ENCODE measurements around the gene DYDC2. TPM values are rescaled to one million over a fixed set of nuclear protein-coding genes. Genes with fewer than 3 reads are reported as not detected.

The DYDC2 gene
- total RNA-seq, 1 experiment from 2014 or later, result 1.9 TPM

DNA sequence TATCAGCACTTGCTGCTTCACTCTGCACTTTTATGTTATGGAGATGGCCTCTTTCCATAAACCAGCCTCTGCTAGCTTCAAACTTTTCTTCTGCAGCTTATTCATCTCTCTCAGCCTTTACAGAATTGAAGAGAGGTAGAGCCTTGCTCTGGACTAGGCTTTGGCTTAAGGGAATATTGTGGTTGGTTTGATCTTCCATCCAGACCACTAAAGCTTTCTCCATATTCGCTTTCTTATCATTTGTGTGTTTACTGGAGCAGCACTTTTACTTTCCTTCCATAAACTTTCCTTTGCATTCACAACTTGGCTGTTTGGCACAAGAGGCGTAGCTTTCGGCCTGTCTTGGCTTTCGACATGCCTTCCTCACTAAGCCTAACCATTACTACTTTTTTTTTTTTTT is 23.6 kb downstream of the DYDC2 start (continued):
- TF ChIP-seq PRDM15 (CRISPR knock-in tag; IDR thresholded peaks at IDR 0.05), result no peak
- TF ChIP-seq OVOL2 (CRISPR knock-in tag; IDR thresholded peaks at IDR 0.05; ENCODE audit: borderline replicate concordance), result no peak
- TF ChIP-seq ZBTB21 (CRISPR knock-in tag; IDR thresholded peaks at IDR 0.05; ENCODE audit: borderline replicate concordance), result no peak
- no peak for TF ChIP-seq ZNF416 (CRISPR knock-in tag; IDR thresholded peaks at IDR 0.05)
- TF ChIP-seq ATF3 (CRISPR knock-in tag; conservative IDR thresholded peaks at IDR 0.05), result no peak
- no peak for TF ChIP-seq ETV6 (CRISPR knock-in tag; IDR thresholded peaks at IDR 0.05)
- TF ChIP-seq, protein P1, sequence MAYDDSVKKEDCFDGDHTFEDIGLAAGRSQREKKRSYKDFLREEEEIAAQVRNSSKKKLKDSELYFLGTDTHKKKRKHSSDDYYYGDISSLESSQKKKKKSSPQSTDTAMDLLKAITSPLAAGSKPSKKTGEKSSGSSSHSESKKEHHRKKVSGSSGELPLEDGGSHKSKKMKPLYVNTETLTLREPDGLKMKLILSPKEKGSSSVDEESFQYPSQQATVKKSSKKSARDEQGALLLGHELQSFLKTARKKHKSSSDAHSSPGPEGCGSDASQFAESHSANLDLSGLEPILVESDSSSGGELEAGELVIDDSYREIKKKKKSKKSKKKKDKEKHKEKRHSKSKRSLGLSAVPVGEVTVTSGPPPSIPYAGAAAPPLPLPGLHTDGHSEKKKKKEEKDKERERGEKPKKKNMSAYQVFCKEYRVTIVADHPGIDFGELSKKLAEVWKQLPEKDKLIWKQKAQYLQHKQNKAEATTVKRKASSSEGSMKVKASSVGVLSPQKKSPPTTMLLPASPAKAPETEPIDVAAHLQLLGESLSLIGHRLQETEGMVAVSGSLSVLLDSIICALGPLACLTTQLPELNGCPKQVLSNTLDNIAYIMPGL (CRISPR knock-in tag; IDR thresholded peaks at IDR 0.05), result no peak
- no peak for TF ChIP-seq JAZF1 (CRISPR knock-in tag; IDR thresholded peaks at IDR 0.05)
- no peak for TF ChIP-seq E2F5 (CRISPR knock-in tag; IDR thresholded peaks at IDR 0.05)

DNA sequence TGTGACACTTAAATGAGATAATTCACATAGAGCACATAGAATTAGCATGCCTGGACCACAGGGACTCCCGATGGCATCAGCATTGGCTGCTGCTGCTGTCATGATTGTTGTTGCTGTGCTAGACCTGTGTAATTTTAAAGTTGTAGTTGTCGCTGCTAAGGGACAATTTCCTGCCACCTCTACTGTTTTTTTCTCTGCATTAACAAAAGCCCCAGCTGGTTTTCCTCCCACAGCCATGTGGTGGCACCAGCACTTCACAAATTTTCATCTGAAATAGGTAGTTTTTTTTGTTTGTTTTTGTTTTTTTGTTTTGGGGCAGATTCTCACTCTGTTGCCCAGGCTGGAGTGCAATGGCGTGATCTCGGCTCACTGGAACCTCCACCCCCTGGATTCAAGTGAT is 26.4 kb downstream of the DYDC2 start:
- ChIA-PET CTCF (interaction anchor here (0.6 to 4.5 kb wide), 16 partner anchors 23 to 327 kb away, joined by 3 to 42 read pairs (median 4); partner anchors contain the start of gene PRXL2A), POLR2A (no interaction called here)
- Mint-ChIP-seq H3K4me3 (no peak overlapping the region), H3K27ac (0 out of 2 replicates have a peak overlapping the region, but pooled peaks have one; percentile 12), H3K9me3 (no peaks in the 10 kb centered on the region), H3K36me3 (no peaks in the 10 kb centered on the region), H3K27me3 (ENCODE audit: low read depth) (no peaks in the 10 kb centered on the region), H3K4me1 (peaks cover 5% of the 10 kb centered on the region; the same call in 1 of the 2 replicates)
- TF ChIP-seq CREB1 (CRISPR knock-in tag; IDR thresholded peaks at IDR 0.05) (no peak), TP53 (CRISPR knock-in tag; IDR thresholded peaks at IDR 0.05) (no peak), SP1 (CRISPR knock-in tag; conservative IDR thresholded peaks at IDR 0.05) (no peak), ZMAT4 (CRISPR knock-in tag; IDR thresholded peaks at IDR 0.05) (no peak), SOX15 (CRISPR knock-in tag; IDR thresholded peaks at IDR 0.05) (no peak), GRHL2 (CRISPR knock-in tag; IDR thresholded peaks at IDR 0.05; ENCODE audit: insufficient replicate concordance, severe bottlenecking) (no peak), ELF4 (CRISPR knock-in tag; IDR thresholded peaks at IDR 0.05; ENCODE audit: low read depth) (no peak), ZBTB21 (CRISPR knock-in tag; IDR thresholded peaks at IDR 0.05; ENCODE audit: borderline replicate concordance) (no peak)
- TF ChIP-seq, protein P2, sequence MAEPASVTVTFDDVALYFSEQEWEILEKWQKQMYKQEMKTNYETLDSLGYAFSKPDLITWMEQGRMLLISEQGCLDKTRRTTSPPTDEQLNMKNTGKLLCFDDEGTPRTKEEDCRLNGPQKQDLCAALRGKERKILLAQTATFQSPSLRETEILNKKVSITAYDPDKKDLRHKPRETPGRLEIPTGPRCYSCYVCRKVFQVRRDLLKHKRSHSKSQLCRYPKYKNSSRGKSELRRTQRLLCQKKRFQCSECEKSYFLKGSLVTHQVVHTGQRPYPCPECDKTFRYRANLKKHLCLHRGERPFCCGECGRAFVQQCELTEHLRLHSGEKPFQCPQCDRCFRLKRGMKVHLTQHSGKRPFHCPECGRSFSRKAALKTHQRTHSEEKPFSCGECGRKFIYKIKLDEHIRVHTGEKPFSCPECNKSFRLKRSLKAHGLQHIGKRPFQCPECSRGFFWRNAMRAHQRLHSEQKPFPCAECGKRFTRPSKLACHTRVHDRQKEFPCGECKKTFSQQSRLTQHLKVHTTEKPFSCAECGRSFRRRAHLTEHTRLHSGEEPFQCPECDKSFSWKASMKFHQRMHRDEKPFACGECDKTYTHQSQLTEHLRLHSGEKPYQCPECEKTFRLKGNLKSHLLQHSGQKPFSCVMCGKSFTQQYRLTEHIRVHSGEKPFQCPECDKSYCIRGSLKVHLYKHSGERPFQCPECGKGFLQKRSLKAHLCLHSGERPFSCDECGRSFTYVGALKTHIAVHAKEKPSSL (CRISPR knock-in tag; conservative IDR thresholded peaks at IDR 0.05), result no peak
- TF ChIP-seq, protein P3, sequence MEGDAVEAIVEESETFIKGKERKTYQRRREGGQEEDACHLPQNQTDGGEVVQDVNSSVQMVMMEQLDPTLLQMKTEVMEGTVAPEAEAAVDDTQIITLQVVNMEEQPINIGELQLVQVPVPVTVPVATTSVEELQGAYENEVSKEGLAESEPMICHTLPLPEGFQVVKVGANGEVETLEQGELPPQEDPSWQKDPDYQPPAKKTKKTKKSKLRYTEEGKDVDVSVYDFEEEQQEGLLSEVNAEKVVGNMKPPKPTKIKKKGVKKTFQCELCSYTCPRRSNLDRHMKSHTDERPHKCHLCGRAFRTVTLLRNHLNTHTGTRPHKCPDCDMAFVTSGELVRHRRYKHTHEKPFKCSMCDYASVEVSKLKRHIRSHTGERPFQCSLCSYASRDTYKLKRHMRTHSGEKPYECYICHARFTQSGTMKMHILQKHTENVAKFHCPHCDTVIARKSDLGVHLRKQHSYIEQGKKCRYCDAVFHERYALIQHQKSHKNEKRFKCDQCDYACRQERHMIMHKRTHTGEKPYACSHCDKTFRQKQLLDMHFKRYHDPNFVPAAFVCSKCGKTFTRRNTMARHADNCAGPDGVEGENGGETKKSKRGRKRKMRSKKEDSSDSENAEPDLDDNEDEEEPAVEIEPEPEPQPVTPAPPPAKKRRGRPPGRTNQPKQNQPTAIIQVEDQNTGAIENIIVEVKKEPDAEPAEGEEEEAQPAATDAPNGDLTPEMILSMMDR (IDR thresholded peaks at IDR 0.05), result no peak; the same call in 1 of the 2 replicates
- ATAC-seq (peak; percentile 56), DNase-seq (ENCODE audit: low spot score) (peak; percentile 44)
